ENCODE data around the gene YY1. TPM values are rescaled to one million over a fixed set of nuclear protein-coding genes. Genes with fewer than 3 reads are reported as not detected.

YY1 gene
- total and polyA plus RNA-seq, 9 of the 15 experiments (the other 6 are each of a cell fraction or from before 2014, with no cell fraction given), result 20.8 to 74.2 (median 46.7) TPM

DNA sequence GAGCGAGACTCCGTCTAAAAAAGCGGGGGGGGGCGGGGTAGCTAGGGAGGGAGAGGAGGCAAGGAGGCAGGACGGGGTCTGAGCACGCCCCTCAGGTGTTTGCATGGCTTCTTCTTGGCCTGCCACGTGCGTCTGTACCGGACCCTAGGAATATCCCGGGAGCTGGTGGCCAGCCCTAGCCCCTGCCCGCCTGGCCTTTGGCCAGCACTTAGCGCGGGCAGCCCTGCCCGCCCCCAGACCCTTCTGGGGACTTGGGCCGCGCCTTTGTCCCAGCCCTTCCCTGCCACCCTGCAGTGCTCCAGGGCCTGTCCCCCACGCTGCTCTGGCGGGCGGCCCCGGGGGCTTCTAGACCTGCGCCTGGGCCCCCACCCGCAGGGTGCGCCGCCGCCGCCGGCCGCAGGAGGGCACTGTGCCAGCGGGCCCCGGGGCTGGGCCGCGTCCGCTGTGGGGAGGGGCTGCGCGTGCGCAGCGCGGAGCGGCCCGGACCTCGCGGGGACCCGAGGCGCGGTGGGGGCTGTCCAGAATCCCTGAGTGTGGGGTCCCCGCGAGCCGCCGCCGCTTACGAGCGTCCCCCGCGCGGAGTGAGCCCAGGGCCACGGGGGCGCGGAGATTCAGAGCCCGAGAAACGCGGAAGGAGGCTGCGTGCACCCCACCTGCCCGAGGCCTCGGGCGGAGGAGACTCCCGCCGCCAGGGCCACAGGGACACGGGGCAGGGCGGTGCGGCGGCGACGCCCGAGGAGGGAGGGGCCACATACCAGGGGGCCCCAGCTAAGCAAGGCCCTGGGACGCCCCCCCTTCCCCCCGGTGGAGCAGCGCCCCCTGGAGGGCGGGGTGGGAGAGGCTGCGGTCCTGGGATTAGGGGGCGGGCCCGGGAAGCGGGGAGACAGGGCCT, 46.3 kb downstream of the YY1 start (continued):
- TF ChIP-seq, protein P1, sequence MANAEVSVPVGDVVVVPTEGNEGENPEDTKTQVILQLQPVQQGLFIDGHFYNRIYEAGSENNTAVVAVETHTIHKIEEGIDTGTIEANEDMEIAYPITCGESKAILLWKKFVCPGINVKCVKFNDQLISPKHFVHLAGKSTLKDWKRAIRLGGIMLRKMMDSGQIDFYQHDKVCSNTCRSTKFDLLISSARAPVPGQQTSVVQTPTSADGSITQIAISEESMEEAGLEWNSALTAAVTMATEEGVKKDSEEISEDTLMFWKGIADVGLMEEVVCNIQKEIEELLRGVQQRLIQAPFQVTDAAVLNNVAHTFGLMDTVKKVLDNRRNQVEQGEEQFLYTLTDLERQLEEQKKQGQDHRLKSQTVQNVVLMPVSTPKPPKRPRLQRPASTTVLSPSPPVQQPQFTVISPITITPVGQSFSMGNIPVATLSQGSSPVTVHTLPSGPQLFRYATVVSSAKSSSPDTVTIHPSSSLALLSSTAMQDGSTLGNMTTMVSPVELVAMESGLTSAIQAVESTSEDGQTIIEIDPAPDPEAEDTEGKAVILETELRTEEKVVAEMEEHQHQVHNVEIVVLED (CRISPR knock-in tag; IDR thresholded peaks at IDR 0.05), result 0 out of 2 replicates have a peak, but pooled peaks have one; percentile 18
- TF ChIP-seq KDM4B (IDR thresholded peaks at IDR 0.05; ENCODE audit: borderline replicate concordance in 2 of 2, low read depth in 1 of 2) (no peak), POLR2AphosphoS5 (IDR thresholded peaks at IDR 0.05; ENCODE audit: control insufficient read depth, insufficient read depth, low read depth, low read length) (no peak), ELF1 (tag; IDR thresholded peaks at IDR 0.05) (no peak), SUPT5H (IDR thresholded peaks at IDR 0.05) (peak; percentile 70), ATF6 (CRISPR knock-in tag; IDR thresholded peaks at IDR 0.05) (no peak), TEAD2 (tag; IDR thresholded peaks at IDR 0.05) (no peak), NRF1 (conservative IDR thresholded peaks at IDR 0.05 in 1 of 2, IDR thresholded peaks at IDR 0.05 in 1 of 2) (peak; percentile 93 to 94), CTCF (IDR thresholded peaks at IDR 0.05 in 2 of 3, conservative IDR thresholded peaks at IDR 0.05 in 1 of 3; ENCODE audit: insufficient read depth in 2 of 3, low read depth in 1 of 3, low read length in 3 of 3) (peak in 2 of 3 experiments; percentile 77 to 85), GATAD2B (IDR thresholded peaks at IDR 0.05; ENCODE audit: borderline replicate concordance) (0 out of 2 replicates have a peak, but pooled peaks have one; percentile 59), POLR3G (IDR thresholded peaks at IDR 0.05; ENCODE audit: extremely low read depth, insufficient read length, insufficient replicate concordance) (no peak), TOE1 (IDR thresholded peaks at IDR 0.05; ENCODE audit: borderline replicate concordance) (peak; percentile 32; the same call in 1 of the 2 replicates), TOE1 (CRISPR knock-in tag; IDR thresholded peaks at IDR 0.05; ENCODE audit: borderline replicate concordance, low read depth) (no peak), NBN (IDR thresholded peaks at IDR 0.05; ENCODE audit: low read depth) (no peak), ZNF780A (CRISPR knock-in tag; IDR thresholded peaks at IDR 0.05) (no peak), ZFP91 (CRISPR knock-in tag; IDR thresholded peaks at IDR 0.05) (no peak), ZNF165 (CRISPR knock-in tag; IDR thresholded peaks at IDR 0.05; ENCODE audit: borderline replicate concordance) (no peak)
- TF ChIP-seq, protein P2, sequence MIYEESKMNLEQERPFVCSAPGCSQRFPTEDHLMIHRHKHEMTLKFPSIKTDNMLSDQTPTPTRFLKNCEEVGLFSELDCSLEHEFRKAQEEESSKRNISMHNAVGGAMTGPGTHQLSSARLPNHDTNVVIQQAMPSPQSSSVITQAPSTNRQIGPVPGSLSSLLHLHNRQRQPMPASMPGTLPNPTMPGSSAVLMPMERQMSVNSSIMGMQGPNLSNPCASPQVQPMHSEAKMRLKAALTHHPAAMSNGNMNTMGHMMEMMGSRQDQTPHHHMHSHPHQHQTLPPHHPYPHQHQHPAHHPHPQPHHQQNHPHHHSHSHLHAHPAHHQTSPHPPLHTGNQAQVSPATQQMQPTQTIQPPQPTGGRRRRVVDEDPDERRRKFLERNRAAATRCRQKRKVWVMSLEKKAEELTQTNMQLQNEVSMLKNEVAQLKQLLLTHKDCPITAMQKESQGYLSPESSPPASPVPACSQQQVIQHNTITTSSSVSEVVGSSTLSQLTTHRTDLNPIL (CRISPR knock-in tag; IDR thresholded peaks at IDR 0.05), result no peak
